HG02759 (cell line): ENCODE results near the gene TRPC4AP.

ENCODE experiments used
- ATAC-seq: cut with Tn5 transposase; IDR thresholded peaks from one replicate; pipeline ENCODE4 v1.9.1; 2021; ENCODE audit warnings: mild to moderate bottlenecking, moderate library complexity; ENCODE audit not compliant: unreplicated experiment

Gene TRPC4AP

DNA sequence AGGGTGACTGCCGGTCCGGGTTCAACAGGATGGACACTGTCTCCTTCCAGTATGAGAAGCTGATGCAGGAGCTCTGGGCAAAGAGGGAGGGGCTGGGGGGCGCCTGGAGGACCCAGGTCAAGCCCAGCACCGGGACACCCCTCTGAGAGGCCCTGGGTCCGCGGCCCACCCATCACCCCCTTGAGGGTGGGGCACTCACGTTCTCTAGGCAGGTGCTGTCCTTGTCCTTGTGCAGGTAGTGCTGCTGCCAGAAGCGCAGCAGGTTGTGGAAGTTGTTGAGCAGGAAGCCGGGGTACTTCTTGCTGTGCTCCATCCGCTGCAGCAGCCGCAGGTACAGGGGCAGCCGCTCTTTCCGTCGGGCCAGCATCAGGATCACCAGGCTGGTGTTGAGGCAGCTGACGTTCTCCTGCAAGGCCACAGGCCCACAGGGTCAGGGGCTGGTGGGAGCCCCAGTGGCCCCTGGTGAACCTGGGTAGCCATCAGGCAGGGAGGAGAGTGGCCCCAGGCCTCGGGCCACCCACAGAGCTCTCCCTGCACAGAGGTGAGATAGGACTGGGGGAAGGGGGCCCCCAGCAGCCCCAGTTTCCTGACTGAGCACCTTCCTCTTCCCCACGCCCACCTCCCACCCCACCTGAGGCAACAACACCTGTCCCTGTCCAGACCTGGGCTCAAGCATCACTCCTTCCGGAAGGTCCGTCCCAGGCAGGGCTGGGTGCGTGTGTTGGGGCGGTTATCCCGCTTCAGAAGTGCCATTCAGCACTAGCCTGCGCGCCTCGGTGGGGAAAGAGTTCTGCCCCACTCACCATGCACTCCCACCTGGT, 89.2 kb downstream of the TRPC4AP start:
- ATAC-seq = no peak

DNA sequence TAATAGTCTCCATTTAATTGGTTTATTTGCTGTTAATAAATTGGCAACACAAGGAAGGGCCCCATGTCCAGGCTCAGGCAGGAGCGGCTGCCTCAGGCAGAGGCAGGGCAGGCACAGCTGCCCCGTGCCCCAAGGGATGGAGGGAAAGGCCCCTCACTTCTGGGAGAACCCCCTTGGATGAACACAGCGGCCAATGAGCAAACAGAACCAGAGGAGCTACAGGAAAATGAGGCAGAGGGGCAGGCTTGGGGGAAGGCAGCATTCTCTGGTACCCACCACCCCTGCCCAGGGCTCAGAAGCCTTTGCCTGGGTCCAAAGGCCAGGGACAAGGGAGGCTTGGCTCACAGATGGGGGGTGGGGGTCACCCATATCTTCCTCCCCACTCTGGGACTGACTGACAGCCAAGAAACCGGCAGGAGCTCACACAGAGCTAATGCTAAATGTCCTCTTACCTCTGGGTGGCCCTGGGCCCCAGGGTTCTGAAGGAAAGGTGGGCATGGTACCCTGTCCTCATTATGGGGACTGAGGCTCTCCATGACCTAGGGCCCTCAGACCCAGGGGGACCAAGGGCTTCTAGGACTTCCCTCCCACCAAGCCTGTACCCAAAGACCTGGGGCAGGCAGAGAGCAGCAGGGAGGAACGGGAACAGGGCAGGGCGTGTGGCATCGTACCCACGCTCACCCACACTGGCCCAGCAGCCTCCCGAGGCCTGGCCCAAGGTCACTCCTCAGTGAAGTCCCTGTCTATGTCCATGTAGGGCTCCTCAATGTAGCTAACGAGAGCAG, 90.0 kb downstream of the TRPC4AP start:
- ATAC-seq = no peak

DNA sequence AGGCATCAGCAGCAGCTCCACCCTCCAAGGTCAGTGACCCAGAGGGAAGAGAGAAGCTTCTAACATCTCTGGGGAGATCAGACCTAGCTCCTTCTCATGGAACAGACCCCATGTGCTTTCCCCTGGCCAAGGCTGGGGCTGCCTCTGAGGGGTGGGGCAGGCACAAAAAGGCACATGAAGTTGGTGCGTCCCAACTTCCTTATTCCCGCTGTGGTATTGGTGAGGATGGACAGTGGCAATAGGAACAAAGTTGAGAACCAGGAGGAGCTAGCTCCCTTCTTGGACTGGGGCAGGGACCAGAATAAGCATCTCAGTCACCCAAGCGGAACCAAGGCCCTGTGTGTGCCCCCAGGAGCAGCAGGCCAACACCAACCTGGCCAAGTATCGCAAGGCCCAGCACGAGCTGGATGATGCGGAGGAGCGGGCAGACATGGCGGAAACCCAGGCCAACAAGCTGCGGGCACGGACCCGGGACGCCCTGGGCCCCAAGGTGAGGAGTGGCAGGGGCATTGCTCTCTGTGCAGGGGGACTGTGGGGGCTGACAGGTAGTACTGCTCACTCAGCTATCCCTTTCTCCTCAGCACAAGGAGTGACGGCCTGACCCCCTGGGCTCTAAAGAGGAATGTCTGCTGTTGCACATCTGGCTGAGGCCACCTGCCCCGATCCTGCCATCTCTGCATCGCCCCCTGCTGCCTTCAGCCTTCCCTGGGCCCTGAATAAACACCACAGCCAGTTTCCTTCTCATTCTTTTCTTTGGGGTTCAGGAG, 90.8 kb downstream of the TRPC4AP start:
- ATAC-seq = no peak

DNA sequence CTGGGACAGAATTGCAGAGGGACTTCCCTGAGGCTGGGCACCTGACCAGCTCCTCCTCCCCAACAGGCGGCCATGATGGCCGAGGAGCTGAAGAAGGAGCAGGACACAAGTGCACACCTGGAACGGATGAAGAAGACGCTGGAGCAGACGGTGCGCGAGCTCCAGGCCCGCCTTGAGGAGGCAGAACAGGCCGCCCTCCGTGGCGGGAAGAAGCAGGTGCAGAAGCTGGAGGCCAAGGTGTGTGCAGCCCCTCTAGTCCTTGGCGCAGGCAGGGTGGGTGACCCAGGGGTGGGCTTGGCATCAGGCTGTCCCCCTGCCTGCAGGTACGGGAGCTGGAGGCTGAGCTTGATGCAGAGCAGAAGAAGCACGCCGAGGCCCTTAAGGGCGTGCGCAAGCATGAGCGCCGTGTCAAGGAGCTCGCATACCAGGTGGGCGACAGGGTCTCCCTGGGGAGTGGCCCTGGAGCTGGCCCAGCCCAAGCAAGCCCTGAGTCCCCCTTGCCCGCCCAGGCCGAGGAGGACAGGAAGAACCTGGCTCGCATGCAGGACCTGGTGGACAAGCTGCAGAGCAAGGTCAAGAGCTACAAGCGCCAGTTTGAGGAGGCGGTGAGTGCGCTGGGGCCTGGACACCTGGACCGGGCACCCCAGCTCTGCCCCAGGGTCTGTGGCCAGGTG, 91.5 kb downstream of the TRPC4AP start:
- ATAC-seq = no peak

DNA sequence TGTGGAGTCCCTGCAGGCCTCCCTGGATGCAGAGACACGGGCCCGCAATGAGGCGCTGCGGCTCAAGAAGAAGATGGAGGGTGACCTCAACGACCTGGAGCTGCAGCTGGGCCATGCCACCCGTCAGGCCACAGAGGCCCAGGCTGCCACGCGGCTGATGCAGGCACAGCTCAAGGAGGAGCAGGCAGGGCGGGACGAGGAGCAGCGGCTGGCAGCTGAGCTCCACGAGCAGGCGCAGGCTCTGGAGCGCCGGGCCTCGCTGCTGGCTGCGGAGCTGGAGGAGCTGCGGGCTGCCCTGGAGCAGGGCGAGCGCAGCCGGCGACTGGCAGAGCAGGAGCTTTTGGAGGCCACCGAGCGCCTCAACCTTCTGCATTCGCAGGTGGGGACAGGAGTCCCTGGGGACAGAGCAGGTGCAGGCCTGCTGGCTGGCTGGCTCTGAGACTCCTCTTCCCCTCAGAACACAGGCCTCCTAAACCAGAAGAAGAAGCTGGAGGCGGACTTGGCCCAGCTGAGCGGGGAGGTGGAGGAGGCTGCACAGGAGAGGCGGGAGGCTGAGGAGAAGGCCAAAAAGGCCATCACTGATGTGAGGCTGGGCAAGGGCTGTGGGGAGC, 92.2 kb downstream of the TRPC4AP start:
- no peak for ATAC-seq

DNA sequence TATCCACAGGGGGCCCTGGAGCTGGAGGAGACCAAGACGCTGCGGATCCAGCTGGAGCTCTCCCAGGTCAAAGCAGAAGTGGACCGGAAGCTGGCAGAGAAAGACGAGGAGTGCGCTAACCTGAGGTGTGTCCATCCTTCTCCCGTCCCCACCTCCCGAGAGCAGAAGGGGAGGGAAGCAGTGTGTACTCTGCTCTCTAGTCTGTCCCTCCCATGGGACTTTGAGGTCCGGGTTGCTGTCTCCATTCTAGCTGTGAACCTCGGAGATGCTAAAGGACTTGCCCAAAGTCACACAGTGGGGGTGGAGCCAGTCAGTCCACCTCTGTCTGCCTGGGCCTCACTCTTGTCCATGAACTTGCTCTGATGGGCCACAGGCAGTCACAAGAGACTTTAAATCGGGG, 92.8 kb downstream of the TRPC4AP start:
- ATAC-seq = no peak

GRCh38 chr20:34999021-34999451, 93.6 kb downstream of the TRPC4AP start:
- no peak for ATAC-seq

- no peak for ATAC-seq
These were observed 94.2 kb downstream of the TRPC4AP start for GRCh38 chr20:34998331-34998950.

DNA sequence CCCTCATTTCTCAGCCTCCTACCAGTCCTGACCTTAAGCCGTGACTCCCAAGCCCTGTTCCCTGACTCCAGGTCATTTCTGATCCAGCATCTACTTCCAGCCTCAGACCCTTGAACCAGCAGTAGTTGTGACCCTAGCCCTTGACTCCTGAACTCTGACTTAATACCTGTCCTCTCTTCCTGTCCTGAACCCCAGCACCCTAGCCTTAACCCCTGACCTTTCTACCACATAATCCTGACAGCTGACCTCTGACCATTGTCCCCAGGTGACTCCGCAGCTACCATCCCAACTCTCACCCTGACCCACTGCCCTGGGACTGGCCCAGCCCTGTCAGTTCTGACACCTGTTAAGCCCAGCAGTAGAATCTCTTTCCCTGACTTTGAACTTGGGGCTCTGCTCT, 94.8 kb downstream of the TRPC4AP start:
- no peak for ATAC-seq

DNA sequence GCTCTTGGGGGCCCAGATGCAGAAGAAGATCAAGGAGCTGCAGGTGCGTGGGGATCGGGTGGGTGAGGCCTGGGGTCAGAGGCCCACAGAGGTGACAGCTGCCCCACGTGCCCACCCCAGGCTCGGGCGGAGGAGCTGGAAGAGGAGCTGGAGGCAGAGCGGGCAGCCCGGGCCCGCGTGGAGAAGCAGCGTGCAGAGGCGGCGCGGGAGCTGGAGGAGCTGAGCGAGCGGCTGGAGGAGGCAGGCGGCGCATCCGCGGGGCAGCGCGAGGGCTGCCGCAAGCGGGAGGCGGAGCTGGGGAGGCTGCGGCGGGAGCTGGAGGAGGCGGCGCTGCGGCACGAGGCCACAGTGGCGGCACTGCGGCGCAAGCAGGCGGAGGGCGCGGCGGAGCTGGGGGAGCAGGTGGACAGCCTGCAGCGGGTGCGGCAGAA, 95.5 kb downstream of the TRPC4AP start:
- no peak for ATAC-seq

GRCh38 chr20:34996243-34997028, 96.2 kb downstream of the TRPC4AP start:
- ATAC-seq = no peak

DNA sequence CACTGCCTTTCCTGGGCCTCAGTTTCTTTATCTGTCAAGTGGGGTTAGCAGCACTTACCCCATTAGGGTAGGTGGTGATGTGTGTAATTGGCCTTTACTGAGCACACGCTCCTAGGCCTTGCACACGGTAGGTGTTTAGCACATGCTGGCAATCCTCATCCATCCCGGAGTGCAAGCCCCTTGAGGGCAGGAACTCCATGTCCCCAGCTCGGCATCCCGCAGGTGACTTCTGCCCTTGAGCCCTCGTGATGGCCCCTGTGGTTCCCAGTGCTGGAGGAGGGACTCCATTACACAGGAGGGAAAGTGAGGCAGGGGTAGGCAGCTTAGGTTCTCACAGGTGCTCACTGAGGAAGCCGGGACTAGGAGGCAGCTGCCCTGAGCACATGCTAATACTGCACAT, 96.9 kb downstream of the TRPC4AP start:
- ATAC-seq = no peak

GRCh38 chr20:34995192-34995591, 97.4 kb downstream of the TRPC4AP start:
- ATAC-seq = no peak

- no peak for ATAC-seq
These were observed 98.0 kb downstream of the TRPC4AP start for GRCh38 chr20:34994509-34995131.

DNA sequence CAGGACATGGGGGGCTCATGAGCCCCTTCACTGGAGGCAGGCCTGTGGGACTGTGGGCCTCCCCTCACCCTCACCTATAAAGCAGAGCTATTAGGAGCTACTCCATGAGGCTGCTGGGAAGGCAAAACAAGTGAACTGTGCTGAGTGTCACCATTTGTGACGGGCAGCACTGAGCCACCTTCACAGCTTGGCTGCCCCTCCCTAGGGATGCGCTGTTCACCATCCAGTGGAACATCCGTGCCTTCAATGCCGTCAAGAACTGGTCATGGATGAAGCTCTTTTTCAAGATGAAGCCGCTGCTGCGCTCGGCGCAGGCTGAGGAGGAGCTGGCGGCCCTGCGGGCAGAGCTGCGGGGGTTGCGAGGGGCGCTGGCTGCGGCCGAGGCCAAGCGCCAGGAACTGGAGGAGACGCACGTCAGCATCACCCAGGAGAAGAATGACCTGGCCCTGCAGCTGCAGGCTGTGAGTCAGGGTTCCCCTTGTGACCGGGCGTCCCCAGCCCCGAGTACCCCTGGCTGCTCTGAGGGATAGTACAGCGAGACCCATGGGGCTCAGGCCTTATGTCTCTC, 98.6 kb downstream of the TRPC4AP start:
- ATAC-seq = no peak

- ATAC-seq = no peak
These were observed 99.7 kb downstream of the TRPC4AP start for GRCh38 chr20:34992751-34993417.

DNA sequence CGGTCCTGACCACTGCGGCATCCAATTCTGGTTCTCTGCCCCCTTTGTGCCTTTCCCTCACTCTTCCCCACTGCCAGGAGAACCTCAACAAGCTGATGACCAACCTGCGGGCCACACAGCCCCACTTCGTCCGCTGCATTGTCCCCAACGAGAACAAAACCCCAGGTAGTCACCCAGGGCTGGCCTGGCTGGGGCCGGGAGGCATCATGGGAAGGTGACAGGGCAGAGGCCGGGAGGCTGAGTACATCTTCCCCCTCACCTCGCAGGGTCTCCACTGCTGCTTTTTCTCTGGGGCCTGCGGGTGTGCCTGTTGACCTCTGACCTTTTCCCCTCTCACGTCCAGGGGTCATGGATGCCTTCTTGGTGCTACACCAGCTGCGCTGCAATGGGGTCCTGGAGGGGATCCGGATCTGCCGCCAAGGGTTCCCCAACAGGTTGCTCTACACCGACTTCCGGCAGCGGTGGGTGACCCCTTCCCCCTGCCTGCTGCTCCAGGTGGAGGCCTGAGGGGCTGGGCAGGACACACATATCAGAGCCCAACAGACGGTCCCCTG, 101.9 kb downstream of the TRPC4AP start:
- ATAC-seq = no peak

GRCh38 chr20:34990231-34990630, 102.4 kb downstream of the TRPC4AP start:
- ATAC-seq = no peak
